GM11168 (cell line): Measurements from ENCODE around the gene DOCK4.

ENCODE experiments used
- in situ Hi-C: fragments of 300-500 bp; cut with MboI; formaldehyde crosslinking; loops from one replicate; pipeline ENCODE4 v1.12.0; 2022; ENCODE audit warnings: low sequenced_read_pairs; ENCODE audit not compliant: unreplicated experiment

The DOCK4 gene

GRCh38 chr7:112220877-112221434 is 14.8 kb upstream of the DOCK4 start:
- in situ Hi-C loops, result no loop called here

- in situ Hi-C loops, result no loop called here
These were observed 9.6 kb upstream of the DOCK4 start for GRCh38 chr7:112215787-112216186.

GRCh38 chr7:112214883-112215282 is 8.7 kb upstream of the DOCK4 start:
- in situ Hi-C loops, result no loop called here

GRCh38 chr7:112214268-112214667 is 8.1 kb upstream of the DOCK4 start:
- in situ Hi-C loops, result no loop called here

- in situ Hi-C loops, result no loop called here
These were observed 7.5 kb upstream of the DOCK4 start for GRCh38 chr7:112213735-112214134.

- in situ Hi-C loops, result no loop called here
These were observed 6.4 kb upstream of the DOCK4 start for GRCh38 chr7:112212571-112212970.

GRCh38 chr7:112211348-112211907 is 5.2 kb upstream of the DOCK4 start:
- in situ Hi-C loops, result no loop called here

- in situ Hi-C loops, result no loop called here
These were observed 1.6 kb upstream of the DOCK4 start for GRCh38 chr7:112207765-112208164.

GRCh38 chr7:112206991-112207592 is 893 bp upstream of the DOCK4 start:
- in situ Hi-C loops, result no loop called here

GRCh38 chr7:112205343-112206237 is 609 bp downstream of the DOCK4 start:
- in situ Hi-C loops, result no loop called here

GRCh38 chr7:112204499-112205342 is 1.5 kb downstream of the DOCK4 start:
- in situ Hi-C loops, result no loop called here

- in situ Hi-C loops, result no loop called here
These were observed 2.8 kb downstream of the DOCK4 start for GRCh38 chr7:112203365-112203739.

- in situ Hi-C loops, result no loop called here
These were observed 3.4 kb downstream of the DOCK4 start for GRCh38 chr7:112202816-112203215.

- in situ Hi-C loops, result no loop called here
These were observed 4.4 kb downstream of the DOCK4 start for GRCh38 chr7:112201839-112202238.

- in situ Hi-C loops, result no loop called here
These were observed 4.8 kb downstream of the DOCK4 start for GRCh38 chr7:112201411-112201810.

- in situ Hi-C loops, result no loop called here
These were observed 6.5 kb downstream of the DOCK4 start for GRCh38 chr7:112199672-112200071.

- in situ Hi-C loops, result no loop called here
These were observed 7.1 kb downstream of the DOCK4 start for GRCh38 chr7:112199035-112199655.

GRCh38 chr7:112197322-112197721 is 8.9 kb downstream of the DOCK4 start:
- in situ Hi-C loops, result no loop called here

GRCh38 chr7:112195717-112196116 is 10.5 kb downstream of the DOCK4 start:
- in situ Hi-C loops, result no loop called here
